Renal pelvis (tissue), 12 donors: Measurements from ENCODE around the gene KRTAP19-1. TPM values are rescaled to one million over a fixed set of nuclear protein-coding genes. Genes with fewer than 3 reads are reported as not detected.
"Not testable (repeated sequence)": the region's sequence is repeated elsewhere in the genome, so short reads cannot be mapped to it uniquely, and the experiment has no call there.

Experiments used
- DNase-seq: peaks from one replicate; pipeline ENCODE4 v3.0.0-alpha.2; 2013
- long read RNA-seq, 16 experiments: transcript quantifications; one replicate each; lab custom pipeline, GENCODE V29; 2026
- polyA plus RNA-seq, 3 donors: library from polyadenylated mRNA; unstranded; fragments of 120-200 nt; gene quantifications; one replicate each; pipeline ENCODE4 v1.2.1, GENCODE V29; 2013; ENCODE audit not compliant: insufficient read length in 3 of 3

The KRTAP19-1 gene
- not detected for polyA plus RNA-seq
- long read RNA-seq, donor 1, result 0 reads
- long read RNA-seq, donor 2, result 0 reads
- long read RNA-seq, donor 3, result 0 reads
- long read RNA-seq, donor 4, result 0 reads
- long read RNA-seq, donor 5, result 0 reads
- long read RNA-seq, donor 6, result 0 reads
- long read RNA-seq, donor 7, result 0 reads
- long read RNA-seq, donor 8, result 0 reads
- long read RNA-seq, donor 9, result 0 reads
- long read RNA-seq, donor 10, result 0 reads
- long read RNA-seq, donor 11, result 0 reads
- long read RNA-seq, donor 12, result 0 reads
- long read RNA-seq, donor 13, result 0 reads
- long read RNA-seq, donor 14, result 0 reads
- long read RNA-seq, donor 15, result 0 reads
- long read RNA-seq, donor 16, result 0 reads

GRCh38 chr21:30480145-30480544 is at the start of gene KRTAP19-1:
Gene KRTAP19-1 (minus strand): TSS chr21:30480367. CDS start chr21:30480317, 50 bp downstream.
- no peak for DNase-seq

- DNase-seq, result no peak
Observed at GRCh38 chr21:30518876-30519275, 38.7 kb upstream of the KRTAP19-1 start.

- DNase-seq, result no peak
Observed at GRCh38 chr21:30515681-30516080, 35.5 kb upstream of the KRTAP19-1 start.

GRCh38 chr21:30505621-30506205 is 25.5 kb upstream of the KRTAP19-1 start:
- not testable (repeated sequence) for DNase-seq

GRCh38 chr21:30502041-30502440 is 21.9 kb upstream of the KRTAP19-1 start, which contains the start of gene KRTAP19-5:
Gene KRTAP19-5 (minus strand): TSS chr21:30502141. CDS start chr21:30502090, 51 bp downstream.
- no peak for DNase-seq

- no peak for DNase-seq
Observed at GRCh38 chr21:30497065-30497464, 16.9 kb upstream of the KRTAP19-1 start, which contains the start of gene KRTAP19-4. Gene KRTAP19-4 (minus strand): TSS chr21:30497165. CDS start chr21:30497110, 55 bp downstream.

DNA sequence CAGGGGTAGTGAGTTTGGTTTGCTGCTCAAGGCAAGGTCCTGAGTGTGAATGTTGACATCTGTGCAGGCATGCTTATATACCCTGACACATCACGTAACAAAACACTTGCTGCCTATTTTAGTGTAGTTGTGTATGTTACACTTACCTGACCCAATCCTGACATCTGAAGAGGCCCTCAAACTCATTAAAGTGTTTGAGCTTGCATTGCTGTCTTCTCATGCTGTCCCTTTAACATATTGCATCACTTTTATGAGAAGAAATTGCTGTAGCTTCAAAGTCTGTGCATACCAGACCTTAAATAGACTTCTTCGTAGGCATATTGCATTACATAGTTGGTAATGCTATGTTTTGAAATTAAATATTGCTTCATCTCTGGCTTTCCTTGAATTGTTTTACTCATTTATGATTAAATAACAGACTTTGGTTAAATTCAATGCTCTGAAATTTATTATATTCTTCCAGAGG is 11.8 kb upstream of the KRTAP19-1 start, which contains the start of gene KRTAP19-3:
KRTAP19-3 (minus strand) TSS at position 51 of the 466 bp plus-strand sequence. CDS start 56 bp downstream, outside the sequence.
- no peak for DNase-seq

- DNase-seq, result no peak
Observed at GRCh38 chr21:30487336-30487735, 7.2 kb upstream of the KRTAP19-1 start, which contains the start of gene KRTAP19-2. Gene KRTAP19-2 (minus strand): TSS chr21:30487436. CDS start chr21:30487348, 88 bp downstream.

GRCh38 chr21:30486180-30486579 is 6.0 kb upstream of the KRTAP19-1 start:
- DNase-seq, result no peak

GRCh38 chr21:30482130-30482529 is 2.0 kb upstream of the KRTAP19-1 start:
- no peak for DNase-seq

- DNase-seq, result no peak
Observed at GRCh38 chr21:30479259-30479658, 908 bp downstream of the KRTAP19-1 start.

DNA sequence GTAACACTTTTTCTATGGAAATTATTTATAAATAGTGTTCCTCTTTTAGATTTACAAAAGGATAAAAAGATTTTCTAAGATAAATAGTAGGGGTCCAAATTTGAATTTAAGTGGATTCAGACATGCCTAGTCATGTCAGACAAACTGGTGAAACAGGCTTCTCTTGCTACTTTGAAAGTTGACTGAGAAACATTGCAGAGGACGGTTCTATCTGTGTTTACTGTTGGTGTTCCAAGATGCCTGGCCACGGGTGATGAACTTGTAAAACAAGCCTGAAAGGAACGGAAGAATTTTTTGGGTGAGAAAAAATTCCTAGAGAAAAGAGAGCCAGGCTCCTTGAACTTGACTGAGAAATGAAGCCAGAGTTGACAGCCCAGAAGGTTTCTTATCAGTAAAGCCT is 2.2 kb downstream of the KRTAP19-1 start:
- no peak for DNase-seq

GRCh38 chr21:30468900-30469714 is 11.1 kb downstream of the KRTAP19-1 start:
- DNase-seq, result peak; percentile 61

DNA sequence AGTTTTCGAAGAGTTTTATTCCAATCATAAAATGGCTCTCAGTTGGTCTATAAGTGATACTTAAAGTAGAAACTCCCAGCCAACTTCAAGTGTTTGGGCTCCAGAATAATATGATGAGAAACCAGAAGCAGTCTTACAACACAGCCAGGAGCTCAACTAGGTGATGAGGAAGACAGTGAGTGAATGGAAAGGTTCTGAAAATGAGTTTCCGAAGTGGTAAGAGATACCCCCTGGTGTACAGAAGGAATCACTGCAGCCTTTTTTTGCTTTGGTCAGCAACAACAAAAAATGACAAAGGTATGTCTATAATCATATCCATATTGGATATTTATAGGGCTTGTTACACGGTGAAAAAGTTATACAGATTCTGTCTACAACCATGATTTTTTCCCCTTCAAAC is 16.5 kb downstream of the KRTAP19-1 start:
- no peak for DNase-seq

- no peak for DNase-seq
Observed at GRCh38 chr21:30448514-30448913, 31.7 kb downstream of the KRTAP19-1 start.

- DNase-seq, result peak; percentile 22
Observed at GRCh38 chr21:30447056-30447455, 33.1 kb downstream of the KRTAP19-1 start.

DNA sequence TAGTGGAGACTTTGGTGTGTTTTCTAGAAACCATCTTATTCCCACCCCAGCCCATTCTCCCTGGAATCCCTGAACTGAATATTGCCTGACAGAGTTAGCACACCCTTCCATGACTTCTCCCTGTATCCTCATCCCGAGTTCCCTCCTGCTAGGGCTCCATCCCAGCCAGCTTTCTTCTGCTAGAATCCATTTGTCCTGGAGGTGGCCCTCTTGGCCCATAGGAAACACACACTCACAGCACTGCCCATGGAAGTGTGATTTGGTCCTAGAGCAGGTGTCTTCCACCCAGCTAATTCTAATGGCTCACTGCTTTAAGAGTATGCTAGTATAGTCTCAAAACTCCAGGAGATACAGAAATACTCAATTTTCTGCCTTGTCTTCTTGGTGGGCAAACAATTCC is 36.0 kb downstream of the KRTAP19-1 start:
- no peak for DNase-seq

DNA sequence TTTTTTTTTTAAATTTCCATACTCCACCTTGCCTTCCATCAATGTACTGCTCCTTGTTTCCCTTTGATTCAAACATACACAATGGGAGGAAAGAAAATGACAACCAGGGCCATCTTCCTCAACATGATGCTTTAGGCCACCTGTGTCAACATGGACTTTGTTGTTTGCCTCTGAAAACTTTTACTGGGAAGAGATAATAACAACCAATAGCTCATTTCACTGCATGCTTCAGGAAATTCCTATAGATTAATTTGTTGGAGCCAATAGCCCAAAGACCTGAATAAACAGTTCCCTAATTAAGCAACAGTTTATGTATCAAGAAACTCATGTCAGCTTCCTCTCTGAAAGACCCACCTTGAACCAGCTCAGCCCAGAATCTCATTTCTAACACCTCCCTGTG is 36.9 kb downstream of the KRTAP19-1 start:
- no peak for DNase-seq

GRCh38 chr21:30439975-30440374 is 40.2 kb downstream of the KRTAP19-1 start, which contains the start of gene KRTAP15-1:
Gene KRTAP15-1 (plus strand): TSS chr21:30440275. CDS start chr21:30440328, 53 bp downstream.
- no peak for DNase-seq

GRCh38 chr21:30437010-30437565 is 43.1 kb downstream of the KRTAP19-1 start:
- no peak for DNase-seq

- DNase-seq, result no peak
Observed at GRCh38 chr21:30434033-30434631, 46.0 kb downstream of the KRTAP19-1 start.
